ENCODE data around the gene ASGR2. TPM values are rescaled to one million over a fixed set of nuclear protein-coding genes. Genes with fewer than 3 reads are reported as not detected.

Gene ASGR2
- total RNA-seq, 1 donor from 2014 or later, result not detected

- Histone ChIP-seq H3K27me3 (ENCODE audit: control insufficient read depth, insufficient read depth, low read length) (no peaks in the 10 kb centered on the region), H3K36me3 (ENCODE audit: control insufficient read depth, insufficient read depth, low read length) (no peaks in the 10 kb centered on the region), H3K4me3 (ENCODE audit: low read depth, low read length) (no peak overlapping the region)
- no peak for DNase-seq (ENCODE audit: low read depth)
- no peak for FAIRE-seq
- no peak for TF ChIP-seq CTCF (IDR thresholded peaks at IDR 0.05; ENCODE audit: insufficient read depth, low read length, severe bottlenecking)
These were observed 19.3 kb upstream of the ASGR2 start for GRCh38 chr17:7133916-7134315.

GRCh38 chr17:7133424-7133823, 18.8 kb upstream of the ASGR2 start:
- FAIRE-seq (no peak), DNase-seq (ENCODE audit: low read depth) (no peak)
- Histone ChIP-seq H3K36me3 (ENCODE audit: control insufficient read depth, insufficient read depth, low read length) (no peaks in the 10 kb centered on the region), H3K4me3 (ENCODE audit: low read depth, low read length) (no peak overlapping the region), H3K27me3 (ENCODE audit: control insufficient read depth, insufficient read depth, low read length) (no peaks in the 10 kb centered on the region)
- peak; percentile 21 for TF ChIP-seq CTCF (IDR thresholded peaks at IDR 0.05; ENCODE audit: insufficient read depth, low read length, severe bottlenecking)

GRCh38 chr17:7132511-7133094, 18.0 kb upstream of the ASGR2 start:
- Histone ChIP-seq H3K4me3 (ENCODE audit: low read depth, low read length) (no peak overlapping the region), H3K36me3 (ENCODE audit: control insufficient read depth, insufficient read depth, low read length) (no peaks in the 10 kb centered on the region), H3K27me3 (ENCODE audit: control insufficient read depth, insufficient read depth, low read length) (no peaks in the 10 kb centered on the region)
- FAIRE-seq (no peak), DNase-seq (ENCODE audit: low read depth) (no peak)
- TF ChIP-seq CTCF (IDR thresholded peaks at IDR 0.05; ENCODE audit: insufficient read depth, low read length, severe bottlenecking), result no peak

GRCh38 chr17:7131423-7131791, 16.8 kb upstream of the ASGR2 start:
- no peak for FAIRE-seq
- Histone ChIP-seq H3K27me3 (ENCODE audit: control insufficient read depth, insufficient read depth, low read length) (no peaks in the 10 kb centered on the region), H3K36me3 (ENCODE audit: control insufficient read depth, insufficient read depth, low read length) (no peaks in the 10 kb centered on the region), H3K4me3 (ENCODE audit: low read depth, low read length) (no peak overlapping the region)
- TF ChIP-seq CTCF (IDR thresholded peaks at IDR 0.05; ENCODE audit: insufficient read depth, low read length, severe bottlenecking), result no peak
- no peak for DNase-seq (ENCODE audit: low read depth)

GRCh38 chr17:7130621-7131422, 16.2 kb upstream of the ASGR2 start:
- Histone ChIP-seq H3K27me3 (ENCODE audit: control insufficient read depth, insufficient read depth, low read length) (no peaks in the 10 kb centered on the region), H3K36me3 (ENCODE audit: control insufficient read depth, insufficient read depth, low read length) (no peaks in the 10 kb centered on the region), H3K4me3 (ENCODE audit: low read depth, low read length) (no peak overlapping the region)
- FAIRE-seq (no peak), DNase-seq (ENCODE audit: low read depth) (no peak)
- TF ChIP-seq CTCF (IDR thresholded peaks at IDR 0.05; ENCODE audit: insufficient read depth, low read length, severe bottlenecking), result no peak

Data from bronchial epithelial cell (primary cell).